ENCODE results near the gene MMP15.
"Not testable (repeated sequence)": the region's sequence is repeated elsewhere in the genome, so short reads cannot be mapped to it uniquely, and the experiment has no call there.

MMP15 gene

DNA sequence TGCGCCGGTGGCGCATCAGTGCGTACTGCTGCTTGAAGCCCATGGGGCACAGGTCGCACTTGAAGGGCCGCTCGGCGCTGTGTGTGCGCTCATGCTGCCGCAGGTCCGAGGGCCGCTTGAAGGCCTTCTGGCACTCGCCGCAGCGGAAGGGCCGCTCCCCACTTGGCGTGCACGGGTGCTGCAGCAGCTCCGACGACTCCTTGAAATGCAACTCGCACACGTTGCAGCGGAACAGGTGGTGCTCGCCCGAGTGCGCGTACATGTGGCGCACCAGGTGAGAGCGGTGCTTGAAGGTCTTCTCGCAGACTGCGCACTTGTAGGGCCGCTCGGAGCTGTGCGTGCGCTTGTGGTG, 28.4 kb upstream of the MMP15 start:
- DNase-seq: no peak

- no peak for DNase-seq
Measured at GRCh38 chr16:57997528-57998265, 27.9 kb upstream of the MMP15 start.

GRCh38 chr16:57998486-57998885, 27.1 kb upstream of the MMP15 start:
- DNase-seq: peak; percentile 71

DNA sequence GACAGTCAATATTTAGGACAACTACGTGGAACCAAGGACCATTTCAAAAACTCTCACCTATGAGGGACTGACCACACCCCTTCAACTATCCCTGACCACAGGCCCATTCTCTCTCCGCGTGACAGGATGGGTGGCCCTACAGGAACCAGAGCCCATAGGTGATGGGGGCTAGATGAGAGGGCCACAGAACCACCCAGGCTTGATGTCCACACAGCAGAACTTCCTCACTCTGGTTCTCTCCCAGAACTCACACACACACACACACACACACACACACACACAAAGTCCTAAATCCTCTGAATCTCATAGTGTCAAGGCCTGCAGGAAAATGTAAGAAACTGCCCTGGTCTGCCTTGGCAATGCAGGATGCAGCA, 26.6 kb upstream of the MMP15 start:
- peak; percentile 7 for DNase-seq

DNA sequence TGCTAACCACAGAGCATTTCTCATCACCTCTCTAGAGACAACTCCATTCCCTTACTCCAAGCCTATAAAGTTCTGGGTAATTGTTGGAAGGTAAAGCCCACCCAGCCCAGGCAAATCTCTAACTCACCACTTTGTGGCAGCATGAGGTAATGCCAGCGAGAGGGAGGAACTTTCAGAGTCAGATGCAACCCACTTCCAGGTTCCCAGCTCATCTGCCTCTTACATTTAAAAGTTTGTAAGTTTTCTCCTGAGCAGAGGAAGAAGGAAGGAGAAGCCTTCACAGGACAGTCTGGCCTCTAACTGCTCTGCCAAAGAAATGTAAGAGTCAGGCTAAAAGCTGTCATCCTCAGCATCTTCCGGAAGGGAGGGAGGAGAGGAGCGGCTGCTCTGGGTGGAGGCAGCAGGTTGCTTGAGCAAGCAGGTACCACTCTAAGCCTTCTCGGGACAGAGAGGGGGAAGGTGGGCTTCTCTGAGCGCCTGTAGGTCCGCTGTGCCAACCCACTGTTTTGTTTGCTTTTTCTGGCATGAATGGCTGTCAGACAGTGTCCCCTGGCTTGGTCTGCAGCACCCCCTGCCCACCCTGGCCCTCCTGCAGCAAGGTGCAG, 26.1 kb upstream of the MMP15 start:
- DNase-seq: peak; percentile 39

DNA sequence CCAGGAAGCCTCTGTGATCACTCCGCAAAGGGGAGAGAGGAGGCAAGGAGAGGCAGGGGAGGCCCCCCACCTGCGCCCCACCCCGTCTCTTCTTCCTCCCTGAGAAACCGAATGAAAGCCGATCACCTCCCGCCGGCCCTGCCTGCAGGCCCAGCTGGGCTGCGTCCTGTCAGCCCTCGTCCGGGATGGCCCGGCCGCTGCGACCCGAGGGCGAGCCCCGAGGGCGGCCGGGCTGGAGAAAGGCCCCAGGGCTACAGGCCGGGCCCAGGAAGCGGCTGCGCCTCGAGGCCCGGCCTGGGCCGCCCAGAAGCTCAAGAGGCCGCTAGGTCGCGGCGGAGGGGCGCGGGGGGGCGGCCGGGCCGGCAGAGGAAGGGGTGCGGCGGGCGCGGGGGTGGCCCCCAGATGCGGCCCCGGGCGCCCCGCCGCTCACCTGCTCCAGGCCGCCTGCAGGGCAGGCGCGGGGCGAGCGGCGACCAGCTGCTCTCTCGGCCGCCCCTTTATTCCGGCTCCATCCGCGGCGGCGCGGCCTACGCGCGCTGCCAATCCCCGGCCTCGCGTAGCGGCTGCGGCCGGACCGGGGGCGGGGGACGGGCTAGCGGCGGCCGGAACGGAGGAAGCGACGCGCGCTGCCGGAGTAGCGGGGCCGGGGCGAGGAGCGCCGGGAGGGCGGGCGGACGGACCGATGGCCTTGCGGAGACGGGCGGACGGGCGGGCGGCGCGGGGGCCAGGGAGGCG, 25.4 kb upstream of the MMP15 start, which contains the start of gene ZNF319:
Gene ZNF319 (minus strand): TSS at position 702 of the 735 bp plus-strand sequence. CDS start 2,407 bp downstream, outside the sequence.
- no peak for DNase-seq

GRCh38 chr16:58000706-58001676, 24.6 kb upstream of the MMP15 start, which contains the start of gene USB1:
Gene USB1, plus strand, starts transcription at chr16:58001407. Its CDS starts 77 bp downstream, at chr16:58001484.
- peak; percentile 78 for DNase-seq

DNA sequence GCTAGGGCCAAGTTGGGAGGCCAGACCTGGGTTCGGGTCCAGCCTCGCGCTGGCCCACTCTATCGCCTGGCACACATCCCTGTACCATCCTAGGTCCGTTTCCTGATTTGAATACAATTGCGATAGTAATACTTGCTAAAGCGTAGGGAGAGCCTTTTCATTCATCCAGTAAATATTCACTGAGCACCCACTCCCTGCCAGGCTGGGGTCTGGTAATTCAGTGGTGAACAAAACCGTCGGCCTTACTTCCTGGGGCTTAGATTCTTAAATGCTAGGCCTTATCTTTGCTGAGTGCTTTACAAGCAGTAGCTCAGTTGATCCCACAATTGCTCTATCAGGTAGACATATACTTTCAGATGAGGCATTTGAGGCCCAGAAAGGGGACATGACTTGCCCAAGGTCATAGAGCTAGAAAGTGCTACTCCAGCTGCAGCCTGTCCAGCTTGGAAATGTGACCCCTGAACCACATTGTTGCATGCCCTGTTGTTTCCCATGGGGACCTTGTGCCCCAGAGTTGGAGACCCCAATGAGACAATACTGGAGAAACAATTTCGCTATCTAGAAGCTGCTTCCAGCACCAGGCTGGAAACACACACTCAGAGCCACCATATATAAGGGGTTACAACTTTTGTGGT, 23.7 kb upstream of the MMP15 start:
- DNase-seq: no peak

DNA sequence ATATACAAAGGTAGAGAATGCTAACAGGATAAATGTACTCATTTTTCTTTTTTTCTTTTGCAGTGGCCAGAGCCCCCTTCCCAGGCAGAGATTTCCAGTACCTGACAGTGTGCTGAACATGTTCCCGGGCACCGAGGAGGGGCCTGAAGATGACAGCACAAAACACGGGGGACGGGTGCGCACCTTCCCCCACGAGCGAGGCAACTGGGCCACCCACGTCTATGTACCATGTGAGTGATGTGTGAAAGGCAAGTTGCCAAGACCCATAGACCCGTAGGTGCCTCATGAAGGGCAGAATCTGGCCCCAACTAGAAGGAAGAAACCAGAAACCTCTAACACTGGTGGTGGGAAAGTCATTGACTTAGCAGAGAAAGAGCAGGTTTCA, 23.1 kb upstream of the MMP15 start:
- no peak for DNase-seq

DNA sequence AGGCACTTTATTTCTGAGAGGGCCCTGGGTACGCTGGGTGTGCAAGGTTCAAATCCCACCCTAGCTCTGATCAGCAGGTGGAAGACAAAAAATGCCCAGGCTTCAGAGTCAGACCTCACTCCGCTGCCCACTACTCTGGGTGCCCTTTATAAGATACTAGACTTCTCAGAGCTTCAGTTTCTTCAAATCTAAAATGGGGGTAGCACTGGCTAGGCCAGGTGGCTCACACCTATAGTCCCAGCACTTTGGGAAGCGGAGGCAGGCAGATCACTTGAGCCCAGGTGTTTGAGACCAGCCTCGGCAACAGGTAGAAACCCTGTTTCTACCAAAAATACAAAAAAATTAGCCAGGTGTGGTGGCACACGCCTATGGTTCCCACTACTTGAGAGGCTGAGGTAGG, 22.6 kb upstream of the MMP15 start:
- no peak for DNase-seq

DNA sequence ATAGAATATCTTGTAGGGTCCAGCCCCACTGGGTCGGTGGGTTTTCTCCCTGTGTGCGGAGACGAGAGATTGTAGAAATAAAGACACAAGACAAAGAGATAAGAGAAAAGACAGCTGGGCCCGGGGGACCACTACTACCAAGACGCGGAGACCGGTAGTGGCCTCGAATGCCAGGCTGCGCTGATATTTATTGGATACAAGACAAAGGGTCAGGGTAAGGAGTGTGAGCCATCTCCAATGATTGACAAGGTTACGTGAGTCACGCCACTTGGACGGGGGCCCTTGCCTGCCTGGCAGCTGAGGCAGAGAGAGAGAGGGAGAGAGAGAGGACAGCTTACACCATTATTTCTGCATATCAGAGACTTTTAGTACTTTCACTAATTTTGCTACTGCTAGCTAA, 20.8 kb upstream of the MMP15 start:
- DNase-seq: not testable (repeated sequence)

GRCh38 chr16:58009856-58010416, 15.6 kb upstream of the MMP15 start:
- no peak for DNase-seq

DNA sequence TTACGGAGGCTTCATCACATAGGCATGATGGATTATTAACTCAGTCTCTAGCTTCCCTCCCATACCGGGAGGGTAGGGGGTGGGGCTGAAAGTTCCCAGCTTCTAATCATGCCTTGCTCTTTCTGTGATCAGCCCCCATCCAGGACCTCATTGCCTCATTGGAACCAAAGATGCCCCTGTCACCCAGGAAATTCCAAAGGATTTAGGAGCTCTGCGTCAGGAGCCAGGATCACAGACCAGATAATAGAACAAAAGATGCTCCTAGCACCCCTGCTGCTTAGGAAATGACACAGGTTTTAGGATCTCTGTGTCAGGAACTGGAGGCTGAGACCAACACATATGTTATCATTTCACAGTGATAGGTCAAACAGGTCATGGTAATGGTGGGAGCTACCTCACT, 14.7 kb upstream of the MMP15 start:
- DNase-seq: no peak

- DNase-seq: no peak
Measured at GRCh38 chr16:58011652-58012051, 13.9 kb upstream of the MMP15 start.

DNA sequence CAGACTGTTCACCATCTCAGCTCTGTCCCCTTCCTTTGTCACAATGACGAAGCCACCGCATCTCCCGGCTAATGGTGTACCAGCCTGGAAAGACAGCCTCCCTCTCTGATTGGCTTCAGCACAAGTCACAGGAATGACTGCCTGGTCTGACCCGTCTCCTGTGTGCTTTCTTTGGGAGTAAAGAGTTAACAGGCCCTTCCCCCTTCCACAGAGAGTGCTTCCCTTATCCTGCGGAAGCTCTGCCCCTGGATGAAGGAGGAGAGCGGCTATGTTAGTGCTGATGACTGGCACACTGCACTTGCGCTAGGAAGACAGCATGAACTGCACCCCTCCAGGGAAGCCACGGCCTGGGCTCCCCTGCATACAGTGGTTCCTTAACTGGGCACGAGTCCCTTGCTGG, 13.1 kb upstream of the MMP15 start:
- no peak for DNase-seq

- DNase-seq: no peak
Measured at GRCh38 chr16:58013201-58013956, 12.2 kb upstream of the MMP15 start.

DNA sequence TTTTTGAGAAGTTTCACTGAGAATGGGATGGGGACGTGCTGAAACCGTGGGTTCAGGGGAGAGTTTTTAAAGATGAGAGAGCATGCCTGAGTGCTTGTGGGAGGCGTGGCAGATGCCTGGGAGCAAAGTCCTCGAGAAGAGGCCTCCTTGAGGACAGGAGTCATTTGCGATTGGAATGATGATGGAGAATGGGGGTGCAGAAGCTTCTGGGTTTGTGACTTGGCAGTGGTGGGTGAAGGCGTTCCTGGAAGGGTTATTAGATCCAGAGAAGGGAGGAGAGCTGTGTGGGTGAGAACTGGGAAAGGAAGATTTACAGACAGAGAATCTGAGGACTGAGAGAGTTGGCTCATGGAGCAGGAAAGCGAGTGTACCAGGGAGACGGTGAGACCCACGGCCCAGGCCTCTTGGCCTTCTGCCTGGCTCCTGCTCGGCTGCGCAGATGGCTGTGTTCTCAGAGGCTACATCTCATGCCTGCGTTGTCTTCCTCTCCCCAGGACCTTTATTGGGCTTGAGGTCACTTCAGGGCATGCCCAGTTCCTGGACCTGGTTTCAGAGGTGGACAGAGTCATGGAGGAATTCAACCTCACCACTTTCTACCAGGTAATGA, 8.6 kb upstream of the MMP15 start:
- DNase-seq: no peak

GRCh38 chr16:58018803-58019202, 6.8 kb upstream of the MMP15 start:
- no peak for DNase-seq

DNA sequence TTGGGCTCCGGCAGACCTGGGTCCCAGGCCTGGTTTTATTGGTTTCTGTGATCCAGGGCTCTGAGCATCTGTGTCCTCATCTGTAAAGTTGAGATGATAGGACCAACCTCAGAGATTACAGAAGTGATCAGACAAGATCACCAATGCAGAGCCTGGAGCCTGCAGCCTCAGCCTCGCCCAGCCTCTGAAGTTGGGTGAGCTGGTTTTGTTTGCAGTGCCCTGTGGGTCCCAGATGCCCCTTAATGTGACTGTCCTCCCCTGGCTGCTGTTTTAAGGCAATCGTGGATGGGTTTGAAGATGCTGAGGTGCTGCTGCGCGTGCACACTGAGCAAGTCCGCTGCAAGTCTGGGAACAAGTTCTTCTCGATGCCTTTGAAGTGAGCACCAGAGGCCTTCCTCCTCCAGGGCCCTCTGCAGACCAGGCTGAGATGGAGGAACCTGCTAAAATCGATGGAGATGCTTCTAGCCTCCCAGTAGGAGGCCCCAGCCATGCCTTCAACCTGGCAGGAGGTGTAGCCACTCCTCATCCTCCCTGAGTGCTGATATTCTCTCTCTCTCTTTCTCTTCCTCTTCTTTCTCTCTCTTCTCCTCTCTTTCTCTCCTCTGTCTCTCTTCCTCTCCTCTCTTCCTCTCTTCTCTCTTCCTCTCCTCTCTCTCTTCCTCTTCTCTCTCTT, 5.6 kb upstream of the MMP15 start:
- no peak for DNase-seq

All from CD4-positive, alpha-beta T cell treated with Interleukin-4 for 4 hours (primary cell).